Erythroblast (primary cell): ENCODE data around the gene ZNF23.
"Not testable (repeated sequence)": the region's sequence is repeated elsewhere in the genome, so short reads cannot be mapped to it uniquely, and the experiment has no call there.

ENCODE experiments used
- DNase-seq, 2 experiments: peaks; one replicate each; lab custom pipeline; 2025; lab: John Stamatoyannopoulos, UW
- GATA1 ChIP-seq: IDR thresholded peaks from 2 replicates; pipeline ENCODE4 v1.6.1; 2011; ENCODE audit warnings: low read depth, mild to moderate bottlenecking, control low read depth, low read length, moderate library complexity
- POLR2A ChIP-seq: IDR thresholded peaks from 2 replicates; pipeline ENCODE4 v1.6.1; 2011; ENCODE audit warnings: mild to moderate bottlenecking, low read length

Gene ZNF23

DNA sequence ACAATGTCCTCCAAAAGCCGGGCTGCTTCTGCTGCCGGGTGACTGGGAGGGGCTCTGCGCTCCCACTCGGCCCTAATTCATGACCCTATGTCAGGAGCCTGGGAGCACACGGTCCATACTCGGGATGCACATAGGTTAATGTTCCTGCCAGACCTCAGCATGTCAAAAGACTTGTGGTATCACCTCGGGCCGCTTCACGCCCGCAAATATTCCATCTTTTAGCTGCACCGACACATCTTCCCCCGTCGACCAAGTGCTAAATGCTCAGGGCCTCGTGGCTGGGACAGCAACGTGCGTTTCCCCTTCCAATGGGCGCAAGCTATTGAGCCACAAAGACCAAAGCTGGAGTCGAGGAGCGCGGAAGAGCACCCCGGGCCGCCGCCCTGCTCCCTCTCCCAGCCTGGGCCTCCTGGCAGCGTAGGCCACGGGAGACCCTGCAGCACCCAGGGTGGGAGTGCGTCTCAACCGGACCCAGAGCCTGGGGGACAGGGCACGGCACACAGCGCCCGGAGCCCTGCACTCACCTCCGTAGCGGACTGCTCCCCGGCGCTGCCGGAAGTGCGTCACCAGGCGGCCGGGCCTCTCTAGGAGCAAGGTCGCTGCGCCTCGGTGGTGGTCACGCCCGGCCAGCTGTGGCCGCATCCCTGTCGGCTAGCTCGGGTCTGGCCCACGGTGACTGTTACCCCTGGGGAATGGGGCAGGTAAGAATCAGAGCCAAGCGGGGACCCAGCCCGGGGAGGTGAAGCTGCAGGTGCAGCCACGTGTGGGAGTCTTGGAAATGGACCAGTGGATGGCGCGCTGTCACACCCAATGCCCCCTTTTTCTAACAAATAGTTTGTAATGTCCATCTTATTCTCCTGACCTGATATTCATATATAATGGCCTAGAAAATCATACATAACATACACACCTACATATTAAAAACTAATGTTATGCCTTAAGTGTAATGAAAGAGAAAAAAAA, at the start of gene ZNF23:
TSS of gene ZNF23 (minus strand) at position 562 of the 963 bp plus-strand sequence. CDS start 5,451 bp downstream, outside the sequence.
- TF ChIP-seq POLR2A = peak; percentile 95
- TF ChIP-seq GATA1 = no peak
- peak; percentile 89 to 92 for DNase-seq

DNA sequence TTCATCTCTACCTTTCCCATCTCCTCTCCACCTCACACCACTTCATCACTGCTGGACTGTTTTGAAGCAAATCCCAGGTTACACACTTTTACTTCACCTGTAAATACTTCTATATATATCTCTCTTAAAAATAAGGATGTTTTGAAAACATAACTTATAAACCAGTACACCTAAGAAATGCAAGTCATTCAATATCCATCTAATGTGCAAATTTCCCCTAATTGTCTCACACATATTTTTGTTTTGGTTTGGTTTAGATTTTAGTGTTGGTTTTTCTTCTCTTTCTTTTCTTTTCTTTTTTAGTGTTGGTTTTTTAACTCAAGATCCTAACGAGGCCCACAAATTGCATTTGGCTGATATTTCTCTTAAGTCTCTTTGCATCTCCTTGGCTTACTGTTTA, 45.0 kb upstream of the ZNF23 start:
- TF ChIP-seq POLR2A = no peak
- no peak for TF ChIP-seq GATA1
- DNase-seq = no peak

DNA sequence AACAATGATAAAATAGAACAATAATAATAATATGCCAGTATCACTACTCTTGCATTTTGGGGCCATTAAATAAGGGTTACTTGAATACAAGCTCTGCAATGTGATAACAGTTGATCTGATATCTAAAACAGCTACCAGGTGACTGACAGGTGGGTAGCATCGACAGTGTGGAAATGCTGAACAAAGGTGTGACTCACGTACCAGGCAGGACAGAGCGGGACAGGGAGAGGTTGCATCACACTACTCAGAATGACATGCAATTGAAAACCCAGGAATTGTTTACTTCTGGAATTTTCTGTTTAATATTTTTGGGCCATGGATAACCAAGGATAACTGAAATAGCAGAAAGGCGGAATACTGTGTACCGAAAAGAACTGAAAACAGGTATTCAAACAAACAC, 42.9 kb upstream of the ZNF23 start:
- TF ChIP-seq POLR2A = no peak
- no peak for TF ChIP-seq GATA1

DNA sequence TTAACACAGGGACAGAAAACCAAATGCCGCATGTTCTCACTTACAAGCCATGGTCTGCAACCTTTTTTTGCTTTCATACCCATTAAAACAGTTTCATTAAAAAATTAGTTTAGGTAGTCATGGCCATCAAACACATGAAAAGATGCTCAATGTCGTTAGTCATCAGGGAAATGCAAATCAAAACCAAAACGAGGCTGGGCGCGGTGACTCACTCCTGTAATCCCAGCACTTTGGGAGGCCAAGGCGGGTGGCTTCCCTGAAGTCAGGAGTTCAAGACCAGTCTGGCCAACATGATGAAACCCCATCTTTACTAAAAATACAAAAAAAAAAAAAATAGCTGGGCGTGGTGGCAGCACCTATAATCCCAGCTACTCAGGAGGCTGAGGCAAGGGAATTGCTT, 42.0 kb upstream of the ZNF23 start:
- not testable (repeated sequence) for DNase-seq

More for the DNA sequence above, 42.9 kb upstream of the ZNF23 start:
- no peak for DNase-seq

DNA sequence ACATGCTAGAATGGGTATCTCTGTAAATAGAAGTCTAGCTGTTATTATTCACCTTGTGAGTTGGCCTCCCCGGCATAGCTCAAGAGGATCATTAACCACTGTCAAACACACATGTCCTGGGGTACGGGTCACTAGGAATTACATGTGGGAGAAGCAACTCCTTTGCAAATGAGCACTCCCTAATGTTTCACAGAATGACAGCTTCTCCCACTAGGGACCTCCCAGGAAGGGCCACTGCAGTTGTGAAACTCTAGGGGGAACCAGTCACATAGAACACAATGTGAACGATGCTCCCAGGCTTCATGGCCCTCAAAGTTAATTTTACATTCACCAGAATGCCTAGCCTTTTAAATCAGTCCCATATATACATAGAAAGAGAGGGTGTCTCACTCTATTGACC, 39.5 kb upstream of the ZNF23 start:
- no peak for TF ChIP-seq POLR2A
- TF ChIP-seq GATA1 = no peak
- no peak for DNase-seq

DNA sequence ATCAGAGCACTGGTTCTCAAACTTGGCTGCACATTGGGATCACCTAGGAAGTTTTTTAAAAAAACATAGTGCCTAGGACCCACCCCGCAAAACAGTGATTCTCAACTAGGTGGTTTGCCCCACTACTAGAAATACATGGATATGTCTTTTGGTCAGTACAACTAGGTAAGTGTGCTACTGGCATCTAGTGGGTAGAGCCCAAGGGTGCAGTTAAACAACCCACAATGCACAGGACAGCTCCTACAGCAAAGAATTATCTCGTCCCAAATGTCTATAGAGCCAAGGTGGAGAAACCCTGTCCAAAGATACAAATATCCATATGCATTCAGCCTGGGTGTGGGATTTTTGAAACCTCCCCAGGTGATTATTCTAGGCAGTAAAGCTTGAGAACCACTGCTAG, 38.9 kb upstream of the ZNF23 start:
- TF ChIP-seq GATA1 = no peak
- TF ChIP-seq POLR2A = no peak
- DNase-seq = peak in 1 of 2 experiments; percentile 16

DNA sequence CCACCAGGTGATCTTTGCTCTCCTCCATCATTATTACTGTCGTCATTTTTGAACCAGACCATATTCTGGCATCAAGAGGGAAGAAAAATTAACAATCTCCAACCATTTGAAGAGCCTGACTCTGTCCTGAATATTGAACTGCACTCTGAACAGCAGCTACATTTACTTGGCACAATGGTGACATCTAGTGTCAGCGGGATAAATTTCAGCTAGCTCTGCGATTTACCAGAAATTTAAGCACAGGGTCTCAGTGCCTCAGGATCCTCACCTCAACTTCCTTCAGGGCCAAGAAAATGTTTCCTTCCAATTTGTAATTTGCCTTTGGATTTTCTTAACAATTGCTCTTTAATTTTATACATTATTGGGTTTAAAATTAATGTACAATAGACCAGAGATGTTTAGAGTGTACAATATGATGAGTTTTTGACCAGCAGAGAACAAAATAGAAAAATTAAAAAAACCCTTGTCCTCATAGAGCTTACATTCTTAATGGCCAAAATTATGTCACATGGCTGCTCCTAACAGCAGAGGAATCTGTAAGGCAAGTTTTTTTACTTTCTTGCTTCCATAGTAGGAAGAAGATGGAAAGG, 37.8 kb upstream of the ZNF23 start:
- TF ChIP-seq POLR2A (no peak), GATA1 (no peak)
- peak; percentile 79 to 90 for DNase-seq

DNA sequence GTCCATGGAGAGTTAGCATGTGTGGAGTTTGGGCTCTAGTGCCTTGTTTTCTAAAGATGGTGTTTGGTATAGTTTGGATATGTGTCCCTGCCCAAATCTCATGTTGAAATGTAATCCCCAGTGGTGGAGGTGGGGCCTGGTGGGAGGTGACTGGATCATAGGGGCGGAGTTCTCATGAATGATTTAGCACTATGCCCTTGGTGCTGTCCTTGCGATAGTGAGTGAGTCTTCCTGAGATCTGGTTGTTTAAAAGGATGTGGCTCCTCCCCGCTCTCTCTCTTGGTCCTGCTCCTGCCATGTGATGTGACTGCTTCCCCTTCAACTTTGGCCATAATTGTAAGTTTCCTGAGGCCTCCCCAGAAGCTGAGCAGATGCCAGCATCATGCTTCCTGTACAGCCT, 36.0 kb upstream of the ZNF23 start:
- DNase-seq = peak; percentile 36 to 54
- no peak for TF ChIP-seq POLR2A
- no peak for TF ChIP-seq GATA1

DNA sequence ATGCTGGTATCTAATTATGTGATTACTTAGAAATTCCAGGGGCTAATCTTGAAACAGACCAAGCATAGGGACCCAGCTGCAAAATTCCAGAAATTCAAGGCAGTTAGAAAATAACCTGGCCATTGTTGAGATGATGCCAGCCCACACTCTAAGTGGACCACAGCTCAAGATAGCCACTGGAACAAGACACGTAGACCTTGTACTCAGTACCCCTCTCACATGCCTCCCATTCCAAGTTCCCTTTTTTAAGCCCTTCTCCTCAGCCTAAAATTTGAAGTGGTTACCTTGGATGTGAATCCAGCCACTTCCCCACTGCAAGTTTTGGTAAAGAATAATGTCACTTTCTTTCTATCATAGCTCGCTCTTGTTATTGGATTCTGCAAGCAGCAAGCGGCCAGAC, 31.2 kb upstream of the ZNF23 start:
- TF ChIP-seq GATA1 = no peak
- TF ChIP-seq POLR2A = no peak
- peak; percentile 51 to 54 for DNase-seq

DNA sequence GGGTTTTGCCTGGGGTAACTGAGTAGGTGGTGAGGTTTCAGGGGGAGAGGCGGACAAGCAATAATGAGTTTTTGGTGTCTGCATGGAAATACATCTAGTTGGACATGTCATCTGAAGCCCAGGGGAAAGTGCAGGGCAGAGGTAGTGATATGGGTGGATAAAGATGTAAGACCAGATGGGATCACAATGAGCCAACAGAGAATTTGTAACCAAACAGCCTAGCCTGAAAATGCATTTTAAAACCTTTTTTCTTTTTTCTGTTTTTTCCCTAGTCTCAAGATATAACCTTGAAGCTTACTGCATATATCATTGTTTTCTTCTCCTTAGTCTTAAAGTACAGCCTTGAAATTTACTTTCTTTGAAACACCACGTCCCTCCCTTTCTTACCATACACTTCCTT, 30.7 kb upstream of the ZNF23 start:
- TF ChIP-seq GATA1 = no peak
- no peak for TF ChIP-seq POLR2A
- peak; percentile 58 to 68 for DNase-seq

DNA sequence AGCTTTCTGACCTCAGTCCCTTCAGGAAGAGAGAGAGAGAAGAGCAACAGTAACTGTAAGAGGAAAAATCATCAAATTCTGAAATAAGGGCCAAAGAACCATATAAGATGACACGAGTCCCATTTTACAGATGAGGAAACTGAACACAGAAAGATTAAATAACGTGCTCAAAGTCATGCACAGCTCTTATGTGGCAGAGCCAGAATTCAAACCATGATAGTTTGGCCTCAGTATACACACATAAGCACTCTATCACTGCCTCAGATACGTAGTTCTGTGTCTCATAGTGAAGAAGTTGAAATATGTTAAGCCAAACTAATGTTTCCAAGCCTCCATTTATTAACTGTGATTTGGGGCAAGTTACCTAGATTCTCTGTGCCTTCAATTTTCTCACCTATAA, 29.0 kb upstream of the ZNF23 start:
- peak in 1 of 2 experiments; percentile 45 for DNase-seq

DNA sequence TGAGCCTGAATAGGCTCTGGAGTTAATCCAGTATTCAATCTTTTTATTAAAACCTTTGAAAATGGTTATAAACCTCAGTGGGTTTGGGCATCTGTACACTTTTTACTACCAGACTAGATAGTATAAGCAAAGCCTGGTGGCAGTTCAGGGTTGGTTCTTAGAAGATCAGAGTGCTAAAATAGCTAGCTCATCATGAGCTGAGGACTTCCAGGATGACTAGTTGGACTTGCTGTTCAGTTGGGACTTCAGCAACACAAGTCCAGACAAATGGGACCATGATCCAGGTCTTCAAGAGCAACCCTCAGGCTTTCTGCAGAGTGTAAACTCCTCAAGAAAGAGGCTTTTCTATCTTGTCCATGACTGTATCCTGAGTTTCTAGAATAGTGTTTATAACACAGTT, 28.3 kb upstream of the ZNF23 start:
- DNase-seq = peak; percentile 39 to 56
- TF ChIP-seq POLR2A = no peak
- TF ChIP-seq GATA1 = no peak

More for the DNA sequence above, 29.0 kb upstream of the ZNF23 start:
- TF ChIP-seq GATA1 = no peak
- TF ChIP-seq POLR2A = no peak

DNA sequence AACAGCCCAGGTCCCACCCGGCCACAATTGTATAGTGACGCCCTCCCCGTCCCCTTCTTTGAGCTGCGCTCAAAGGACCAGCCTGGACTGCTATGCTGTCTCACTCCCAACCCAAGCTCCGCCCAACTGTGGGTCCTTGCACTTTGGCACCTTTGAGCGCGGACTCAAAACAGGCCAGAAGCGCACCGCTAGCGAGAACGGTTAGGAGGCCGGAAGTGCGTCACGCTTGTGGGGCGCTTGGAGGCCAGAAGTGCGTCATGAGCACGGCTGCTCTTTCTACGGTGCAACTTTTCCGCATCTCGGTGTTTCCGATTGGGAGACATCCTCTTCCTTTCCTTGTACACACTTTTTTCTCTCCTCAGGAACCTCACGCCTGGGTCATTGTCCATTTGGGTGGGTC, 27.1 kb upstream of the ZNF23 start, which contains the start of gene ZNF19:
TSS of gene ZNF19 (minus strand) at position 203 of the 400 bp plus-strand sequence. CDS start 7,210 bp downstream, outside the sequence.
- TF ChIP-seq POLR2A (no peak), GATA1 (no peak)
- no peak for DNase-seq
